Activated CD4-positive, alpha-beta T cell treated with anti-CD3 and anti-CD28 coated beads, Interleukin-2, amount 50 U/mL, for 16 hours (primary cell): ENCODE data around the gene BNIPL.

ENCODE experiments used
- DNase-seq: peaks from one replicate; pipeline ENCODE4 v3.0.0-alpha.2; 2020

BNIPL gene

GRCh38 chr1:151059109-151060006 lies 23.0 kb downstream of the BNIPL start, which contains the start of gene CDC42SE1:
TSS of gene CDC42SE1 (minus strand) at chr1:151059622. CDS start at chr1:151055730, 3,892 bp downstream.
- peak; percentile 89 for DNase-seq

DNA sequence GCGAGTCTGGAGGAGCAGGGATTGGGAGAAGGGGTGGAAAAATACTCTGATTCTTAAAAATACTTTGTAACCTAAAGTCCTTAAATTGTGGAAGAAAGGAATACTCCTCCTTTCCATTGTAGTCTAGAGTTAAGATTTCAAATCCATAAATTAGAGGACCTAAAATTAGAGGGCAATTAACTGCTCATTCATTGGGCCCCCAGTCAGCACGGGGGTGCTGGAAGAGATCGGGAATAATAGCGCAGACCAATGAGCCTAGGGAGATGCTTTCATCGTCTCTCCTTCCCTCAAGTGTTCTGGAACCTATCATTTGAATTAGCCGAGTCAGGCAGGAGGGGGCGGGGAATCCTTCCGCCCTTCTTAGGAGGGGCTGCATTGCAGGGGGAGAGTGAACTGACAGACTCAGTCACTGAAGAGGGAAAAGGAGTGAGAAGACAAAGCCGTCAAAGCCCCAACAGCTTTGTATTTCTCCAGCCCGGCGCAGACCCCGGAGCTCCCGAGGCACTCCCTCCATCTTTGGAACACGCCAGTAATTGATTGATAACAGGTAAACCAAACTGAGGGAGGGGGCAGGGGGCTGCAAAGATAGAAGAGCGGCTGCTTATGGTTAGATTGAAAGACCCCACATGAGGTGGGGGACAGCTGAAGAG lies 23.7 kb downstream of the BNIPL start, which contains the start of gene MLLT11:
MLLT11 (plus strand) TSS at position 391 of the 650 bp plus-strand sequence. CDS start 6,828 bp downstream, outside the sequence.
- no peak for DNase-seq

DNA sequence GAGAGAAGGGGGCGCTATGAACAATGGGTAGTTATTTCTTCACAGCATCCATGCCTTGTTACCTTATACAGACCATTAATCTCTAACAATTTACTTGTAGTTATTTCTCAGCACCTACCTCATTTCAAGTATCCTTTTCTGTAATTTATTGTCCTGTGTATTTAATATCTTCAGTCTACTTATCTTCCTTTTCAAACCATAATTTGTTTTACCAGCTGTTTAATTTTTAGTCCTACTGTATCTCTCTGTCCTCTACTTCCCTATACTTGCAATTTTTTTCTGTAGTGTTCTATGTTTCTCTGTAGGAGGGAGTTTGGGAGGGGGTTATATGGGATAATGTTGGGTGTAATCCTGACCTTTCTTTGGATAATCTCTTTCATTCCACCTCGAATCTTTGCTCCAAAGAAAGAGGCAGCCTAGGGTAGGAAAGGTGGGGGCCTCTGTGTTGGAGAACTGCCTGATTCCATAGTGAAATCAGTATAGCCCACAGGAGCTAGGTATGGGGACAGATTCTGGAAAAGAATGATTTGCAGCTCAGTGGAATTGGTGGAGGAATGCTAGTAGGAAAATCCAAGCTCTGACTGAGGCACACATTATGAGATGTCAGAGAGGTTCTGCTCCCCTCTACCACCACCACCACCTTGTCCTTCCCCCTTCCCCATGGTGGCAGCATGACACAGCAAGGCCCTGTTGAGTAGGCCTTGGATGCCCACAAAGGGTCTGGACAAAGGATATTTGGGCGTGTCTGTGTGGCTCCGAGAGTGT lies 24.5 kb downstream of the BNIPL start:
- no peak for DNase-seq

DNA sequence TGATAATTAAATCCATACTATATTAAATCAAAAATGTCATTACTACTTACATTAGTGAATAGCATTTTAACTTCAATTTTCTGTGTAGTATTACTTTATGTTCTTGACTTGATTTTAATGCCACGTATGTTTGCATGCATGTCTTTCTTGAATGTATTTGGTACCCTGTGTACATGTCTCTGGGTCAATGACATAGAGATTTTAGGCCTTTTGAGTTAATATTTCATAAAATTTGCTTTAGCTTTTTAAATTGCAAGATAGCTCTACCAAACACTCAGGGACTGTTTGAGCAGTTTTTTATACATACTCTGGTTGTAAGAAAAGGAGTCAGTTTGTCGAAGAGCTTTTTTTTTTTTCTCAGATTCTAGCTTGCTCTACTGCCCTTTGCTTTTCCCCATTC lies 25.3 kb downstream of the BNIPL start:
- no peak for DNase-seq

- DNase-seq = no peak
Observed at GRCh38 chr1:151062741-151063371, 26.5 kb downstream of the BNIPL start.

DNA sequence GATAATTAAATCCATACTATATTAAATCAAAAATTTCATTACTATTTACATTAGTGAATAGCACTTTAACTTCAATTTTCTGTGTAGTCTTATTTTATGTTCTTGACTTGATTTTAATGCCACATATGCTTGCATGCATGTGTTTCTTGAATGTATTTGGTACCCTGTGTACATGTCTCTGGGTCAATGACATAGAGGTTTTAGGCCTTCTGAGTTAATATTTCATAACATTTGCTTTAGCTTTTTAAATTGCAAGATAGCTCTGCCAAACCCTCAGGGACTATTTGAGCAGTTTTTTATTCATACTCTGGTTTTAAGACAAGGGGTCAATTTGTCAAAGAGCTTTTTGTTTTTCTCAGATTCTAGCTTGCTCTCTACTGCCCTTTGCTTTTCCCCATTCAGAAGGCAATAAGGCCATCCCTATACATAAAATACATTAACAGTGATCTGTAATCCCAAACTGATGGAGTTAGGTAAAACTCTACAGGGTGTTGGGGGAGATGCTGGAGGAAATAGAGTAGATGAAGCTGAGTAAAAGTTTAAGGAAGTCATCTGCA lies 28.8 kb downstream of the BNIPL start:
- DNase-seq = no peak

DNA sequence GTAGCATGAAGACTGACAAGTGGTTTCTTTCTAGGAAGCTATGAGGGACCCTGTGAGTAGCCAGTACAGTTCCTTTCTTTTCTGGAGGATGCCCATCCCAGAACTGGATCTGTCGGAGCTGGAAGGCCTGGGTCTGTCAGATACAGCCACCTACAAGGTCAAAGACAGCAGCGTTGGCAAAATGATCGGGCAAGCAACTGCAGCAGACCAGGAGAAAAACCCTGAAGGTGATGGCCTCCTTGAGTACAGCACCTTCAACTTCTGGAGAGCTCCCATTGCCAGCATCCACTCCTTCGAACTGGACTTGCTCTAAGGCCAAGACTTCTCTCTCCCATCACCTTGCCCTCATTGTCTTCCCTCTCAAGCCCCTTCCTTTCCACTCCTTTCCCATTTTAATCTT lies 30.8 kb downstream of the BNIPL start:
- no peak for DNase-seq

DNA sequence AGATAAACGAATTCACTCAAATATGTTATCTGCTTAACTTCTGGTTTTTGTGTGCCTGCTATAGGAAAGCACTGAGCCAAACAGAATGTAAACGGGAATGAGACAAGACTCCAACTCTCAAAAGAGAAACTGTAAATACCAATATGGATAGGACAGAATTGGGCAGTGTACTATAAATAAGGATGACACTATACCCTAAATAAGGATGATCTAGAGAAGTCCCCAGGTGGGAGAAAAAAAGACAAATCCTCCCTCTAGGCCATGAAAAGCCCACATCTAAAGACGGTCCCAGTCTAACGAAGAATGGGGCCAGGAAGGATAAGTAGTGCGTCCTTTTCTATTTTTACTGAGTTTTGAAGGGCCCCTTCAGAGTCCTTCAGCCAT lies 32.7 kb downstream of the BNIPL start:
- DNase-seq = no peak

DNA sequence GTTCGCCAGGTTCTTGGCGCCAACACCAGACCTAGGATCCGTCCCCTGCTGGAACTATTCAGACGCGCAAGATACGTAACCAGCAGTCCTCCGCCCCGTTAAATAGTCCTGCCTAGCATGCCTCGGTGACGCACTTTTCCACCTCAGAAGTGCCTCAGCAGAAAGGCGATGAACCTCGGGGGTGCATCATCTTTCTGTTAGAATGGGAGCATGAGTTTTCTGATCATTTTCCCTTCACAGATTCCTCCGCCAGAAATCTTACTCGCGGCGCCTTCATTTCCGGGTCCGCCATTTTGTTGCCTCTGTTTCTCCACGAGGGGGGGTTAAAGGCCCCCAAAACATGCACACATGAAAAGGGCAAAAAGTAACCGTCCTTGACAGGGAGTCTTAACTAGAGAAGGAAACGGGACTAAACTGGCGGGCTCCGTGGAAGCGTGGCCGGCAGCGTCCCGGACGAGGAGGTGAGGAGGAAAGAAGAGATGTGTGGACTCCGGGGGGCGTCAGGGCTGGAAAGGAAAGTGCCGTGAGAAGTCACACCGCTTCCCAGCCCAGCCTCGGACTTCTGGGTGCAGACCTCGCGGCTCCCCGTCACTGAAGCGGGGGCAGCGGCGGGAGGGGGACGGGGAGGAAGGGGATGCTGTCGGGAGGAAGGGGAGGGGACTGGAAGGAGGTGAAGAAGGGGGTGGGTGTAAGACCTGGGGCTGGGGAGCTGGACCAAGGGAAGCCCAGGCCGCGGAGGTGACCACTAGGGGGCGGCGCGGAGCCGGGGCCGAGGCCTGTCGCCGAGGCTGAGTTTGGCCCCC lies 34.3 kb downstream of the BNIPL start, which contains the start of gene GABPB2:
GABPB2 (plus strand) TSS at position 288 of the 803 bp plus-strand sequence. CDS start 17,429 bp downstream, outside the sequence.
- DNase-seq = peak; percentile 94

DNA sequence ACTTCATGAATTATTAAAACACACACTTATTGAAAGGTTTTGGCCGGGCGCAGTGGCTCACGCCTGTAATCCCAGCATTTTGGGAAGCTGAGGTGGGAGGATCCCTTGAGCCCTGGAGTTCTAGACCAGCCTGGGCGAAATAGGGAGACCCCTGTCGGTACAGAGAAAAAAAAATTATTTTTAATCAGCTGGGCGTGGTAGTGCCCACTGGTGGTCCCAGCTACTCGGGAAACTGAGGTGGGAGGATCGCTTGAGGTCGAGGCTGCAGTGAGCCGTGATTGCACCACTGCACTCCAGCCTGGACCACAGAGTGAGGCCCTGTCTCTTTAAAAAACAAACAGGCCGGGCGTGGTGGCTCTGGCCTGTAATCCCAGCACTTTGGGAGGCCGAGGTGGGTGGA lies 35.8 kb downstream of the BNIPL start:
- DNase-seq = no peak

DNA sequence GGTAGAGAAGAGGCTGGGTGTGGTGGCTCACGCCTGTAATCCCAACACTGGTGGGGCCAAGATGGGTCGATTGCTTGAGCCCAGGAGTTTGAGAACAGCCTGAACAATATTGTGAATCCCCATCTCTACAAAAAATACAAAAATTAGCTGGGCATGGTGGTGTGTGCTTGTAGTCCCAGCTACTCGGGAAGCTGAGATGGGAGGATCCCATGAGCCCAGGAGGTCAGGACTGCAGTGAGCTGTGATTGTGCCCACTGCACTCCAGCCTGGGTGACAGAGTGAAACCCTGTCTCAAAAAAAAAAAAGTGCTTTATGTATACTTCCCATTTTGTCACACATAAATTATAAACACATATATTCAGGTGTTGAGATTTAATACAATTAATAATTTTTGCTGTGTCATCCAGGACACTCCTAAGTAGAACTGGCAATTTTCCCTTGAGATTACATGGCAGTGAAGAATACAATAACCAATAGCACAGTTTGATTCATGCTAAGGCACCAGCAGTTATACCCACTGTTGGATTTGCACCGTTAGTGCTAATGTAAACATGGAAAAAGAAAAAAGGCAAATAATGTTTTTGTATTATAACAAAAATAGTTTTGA lies 49.7 kb downstream of the BNIPL start:
- no peak for DNase-seq
